ENCODE data around the gene CHST10. TPM values are rescaled to one million over a fixed set of nuclear protein-coding genes. Genes with fewer than 3 reads are reported as not detected.

The CHST10 gene
- total RNA-seq, 1 experiment from 2014 or later, result 24.4 TPM

- TF ChIP-seq, protein P1, sequence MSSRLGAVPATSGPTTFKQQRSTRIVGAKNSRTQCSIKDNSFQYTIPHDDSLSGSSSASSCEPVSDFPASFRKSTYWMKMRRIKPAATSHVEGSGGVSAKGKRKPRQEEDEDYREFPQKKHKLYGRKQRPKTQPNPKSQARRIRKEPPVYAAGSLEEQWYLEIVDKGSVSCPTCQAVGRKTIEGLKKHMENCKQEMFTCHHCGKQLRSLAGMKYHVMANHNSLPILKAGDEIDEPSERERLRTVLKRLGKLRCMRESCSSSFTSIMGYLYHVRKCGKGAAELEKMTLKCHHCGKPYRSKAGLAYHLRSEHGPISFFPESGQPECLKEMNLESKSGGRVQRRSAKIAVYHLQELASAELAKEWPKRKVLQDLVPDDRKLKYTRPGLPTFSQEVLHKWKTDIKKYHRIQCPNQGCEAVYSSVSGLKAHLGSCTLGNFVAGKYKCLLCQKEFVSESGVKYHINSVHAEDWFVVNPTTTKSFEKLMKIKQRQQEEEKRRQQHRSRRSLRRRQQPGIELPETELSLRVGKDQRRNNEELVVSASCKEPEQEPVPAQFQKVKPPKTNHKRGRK (CRISPR knock-in tag; IDR thresholded peaks at IDR 0.05; ENCODE audit: borderline replicate concordance), result no peak
- TF ChIP-seq ZNF232 (CRISPR knock-in tag; IDR thresholded peaks at IDR 0.05), result no peak
These were observed 6.2 kb upstream of the CHST10 start (continued) for GRCh38 chr2:100423631-100424030.

DNA sequence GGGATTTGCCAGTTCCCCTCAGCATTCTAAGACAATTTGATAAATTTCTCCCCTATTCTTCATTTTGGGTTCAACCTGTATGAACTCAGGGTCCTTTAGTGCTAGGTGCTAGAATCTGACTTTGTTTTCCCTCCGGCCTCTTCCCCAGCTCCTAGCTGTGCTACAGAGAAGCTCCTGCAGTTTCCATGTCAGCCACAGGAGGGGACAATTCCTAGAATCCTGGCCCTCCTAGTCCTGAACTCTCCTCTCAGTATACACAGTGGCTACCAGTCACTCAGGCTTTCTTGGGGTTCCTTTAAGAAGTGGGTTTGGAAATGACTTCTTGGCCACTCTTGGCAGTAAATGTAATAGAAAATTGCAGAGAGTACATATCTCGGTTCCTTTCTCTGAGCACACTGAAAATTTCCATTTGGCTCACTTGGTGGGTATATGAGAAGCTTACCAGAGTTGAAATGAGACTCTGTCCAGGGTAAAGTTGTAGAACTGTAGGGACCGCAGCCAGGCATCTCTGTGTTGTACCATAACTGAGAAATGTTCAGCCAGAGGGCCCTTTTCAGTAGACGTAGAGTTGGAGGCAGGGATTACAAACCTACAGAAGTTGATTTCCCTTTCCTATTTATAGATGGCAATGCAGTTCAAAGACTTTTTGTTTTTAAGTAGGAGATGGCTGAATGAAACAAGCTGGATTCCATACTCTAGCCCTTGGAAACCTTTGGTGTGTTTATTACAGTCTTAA, 5.0 kb upstream of the CHST10 start:
- Mint-ChIP-seq H3K4me1 (peaks cover 14% of the 10 kb centered on the region), H3K27ac (no peak overlapping the region), H3K9me3 (0 out of 2 replicates have a peak, but pooled peaks cover 6% of the 10 kb centered on the region), H3K27me3 (ENCODE audit: low read depth) (no peaks in the 10 kb centered on the region), H3K36me3 (no peaks in the 10 kb centered on the region), H3K4me3 (no peak overlapping the region)
- DNase-seq (ENCODE audit: low spot score), result peak; percentile 60
- POLR2A ChIA-PET, result no interaction called here
- TF ChIP-seq CTCF (IDR thresholded peaks at IDR 0.05) (0 out of 2 replicates have a peak, but pooled peaks have one; percentile 25), GRHL2 (CRISPR knock-in tag; IDR thresholded peaks at IDR 0.05; ENCODE audit: insufficient replicate concordance, severe bottlenecking) (no peak)
- CTCF ChIA-PET, result interaction anchor here (0.5 to 2.1 kb wide), 20 partner anchors 10 to 260 kb away, joined by 3 to 33 read pairs (median 3); partner anchors contain the start of genes NMS and PDCL3
- peak; percentile 91 for ATAC-seq

GRCh38 chr2:100419915-100420314, 2.4 kb upstream of the CHST10 start:
- ChIA-PET CTCF (no interaction called here), POLR2A (no interaction called here)
- H3K27me3 Mint-ChIP-seq (ENCODE audit: low read depth), result no peaks in the 10 kb centered on the region
- H3K27ac Mint-ChIP-seq, result no peak overlapping the region
- H3K36me3 Mint-ChIP-seq, result no peaks in the 10 kb centered on the region
- DNase-seq (ENCODE audit: low spot score) (no peak), ATAC-seq (no peak)
- peaks cover 35% of the 10 kb centered on the region for H3K4me1 Mint-ChIP-seq
- TF ChIP-seq KAT7 (CRISPR knock-in tag; IDR thresholded peaks at IDR 0.05; ENCODE audit: borderline replicate concordance) (no peak), EMX1 (CRISPR knock-in tag; IDR thresholded peaks at IDR 0.05) (no peak), ZBTB43 (CRISPR knock-in tag; IDR thresholded peaks at IDR 0.05) (no peak), HMGA2 (CRISPR knock-in tag; IDR thresholded peaks at IDR 0.05) (no peak), RELA (CRISPR knock-in tag; IDR thresholded peaks at IDR 0.05; ENCODE audit: borderline replicate concordance) (no peak), SMAD4 (CRISPR knock-in tag; IDR thresholded peaks at IDR 0.05) (no peak), ZNF281 (CRISPR knock-in tag; IDR thresholded peaks at IDR 0.05) (no peak), TP53 (CRISPR knock-in tag; IDR thresholded peaks at IDR 0.05) (no peak), ZBTB21 (CRISPR knock-in tag; IDR thresholded peaks at IDR 0.05; ENCODE audit: borderline replicate concordance) (no peak)
- TF ChIP-seq, protein P1 (CRISPR knock-in tag; IDR thresholded peaks at IDR 0.05; ENCODE audit: borderline replicate concordance), result no peak
- TF ChIP-seq, protein P2, sequence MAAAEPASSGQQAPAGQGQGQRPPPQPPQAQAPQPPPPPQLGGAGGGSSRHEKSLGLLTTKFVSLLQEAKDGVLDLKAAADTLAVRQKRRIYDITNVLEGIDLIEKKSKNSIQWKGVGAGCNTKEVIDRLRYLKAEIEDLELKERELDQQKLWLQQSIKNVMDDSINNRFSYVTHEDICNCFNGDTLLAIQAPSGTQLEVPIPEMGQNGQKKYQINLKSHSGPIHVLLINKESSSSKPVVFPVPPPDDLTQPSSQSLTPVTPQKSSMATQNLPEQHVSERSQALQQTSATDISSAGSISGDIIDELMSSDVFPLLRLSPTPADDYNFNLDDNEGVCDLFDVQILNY (CRISPR knock-in tag; IDR thresholded peaks at IDR 0.05), result no peak
- 0 out of 2 replicates have a peak, but pooled peaks cover 6% of the 10 kb centered on the region for H3K9me3 Mint-ChIP-seq
- no peak overlapping the region for H3K4me3 Mint-ChIP-seq

Measured in WTC11 (cell line).